HepG2 (cell line): ENCODE data around the gene ZBTB20. TPM values are rescaled to one million over a fixed set of nuclear protein-coding genes. Genes with fewer than 3 reads are reported as not detected.
A peak's percentile ranks its signal among the peaks of the same experiment; 100 is the strongest.

Source experiments
- ARHGAP35 ChIP-seq: sonication (generic); formaldehyde crosslinking; IDR thresholded peaks from 2 replicates; pipeline ENCODE4 v1.9.0; 2022; ENCODE audit warnings: mild to moderate bottlenecking, inconsistent platforms, moderate library complexity, missing genetic modification reagents, borderline replicate concordance
- ATAD3A ChIP-seq: sonication (generic); formaldehyde crosslinking; IDR thresholded peaks from 2 replicates; pipeline ENCODE4 v1.4.0; 2020; ENCODE audit warnings: missing genetic modification reagents
- BHLHE40 ChIP-seq: IDR thresholded peaks from 2 replicates; pipeline ENCODE4 v1.6.1; 2011; ENCODE audit warnings: low read length, improper control_type of control experiment
- BORCS8-MEF2B ChIP-seq: sonication (generic); formaldehyde crosslinking; IDR thresholded peaks from 2 replicates; pipeline ENCODE4 v1.8.0; 2022; ENCODE audit warnings: mild to moderate bottlenecking, missing genetic modification reagents
- DPF2 ChIP-seq: sonication (generic); formaldehyde crosslinking; IDR thresholded peaks from 2 replicates; pipeline ENCODE4 v1.4.0; 2020; ENCODE audit warnings: mild to moderate bottlenecking, low read depth, missing genetic modification reagents, borderline replicate concordance
- FOXJ3 ChIP-seq: sonication (generic); formaldehyde crosslinking; IDR thresholded peaks from 2 replicates; pipeline ENCODE4 v1.4.0; 2020; ENCODE audit warnings: missing genetic modification reagents, mild to moderate bottlenecking, borderline replicate concordance
- FUBP1 ChIP-seq: sonication (generic); formaldehyde crosslinking; IDR thresholded peaks from 2 replicates; pipeline ENCODE4 v1.5.1; 2020; ENCODE audit warnings: missing genetic modification reagents, mild to moderate bottlenecking, borderline replicate concordance
- GTF2F1 ChIP-seq: fragments of 150-350 bp; IDR thresholded peaks from 2 replicates; pipeline ENCODE4 v1.6.1; 2014; ENCODE audit warnings: low read length
- HOMEZ ChIP-seq: IDR thresholded peaks from 2 replicates; pipeline ENCODE4 v1.6.1; 2016; ENCODE audit warnings: low read depth
- LCORL ChIP-seq, 2 experiments: fragments of 450-650 bp in 1 of 2; sonication (generic) in 1 of 2; formaldehyde crosslinking in 1 of 2; IDR thresholded peaks; 2 replicates each; pipeline versions ENCODE4 v1.5.0 to v1.6.1; 2017 to 2020; ENCODE audit warnings: antibody characterized with exemption in 1 of 2, missing genetic modification reagents in 1 of 2
- MAX ChIP-seq: IDR thresholded peaks from 2 replicates; pipeline ENCODE4 v1.6.1; 2012; ENCODE audit warnings: inconsistent platforms
- MIER3 ChIP-seq: IDR thresholded peaks from 2 replicates; pipeline ENCODE4 v1.6.1; 2016; ENCODE audit warnings: missing compliant biosample characterization, borderline replicate concordance
- MLX ChIP-seq: IDR thresholded peaks from 2 replicates; pipeline ENCODE4 v1.6.1; 2016
- SRY ChIP-seq: sonication (generic); formaldehyde crosslinking; IDR thresholded peaks from 2 replicates; pipeline ENCODE4 v1.8.0; 2022; ENCODE audit warnings: mild to moderate bottlenecking, missing genetic modification reagents
- ZBED4 ChIP-seq: sonication (generic); formaldehyde crosslinking; IDR thresholded peaks from 2 replicates; pipeline ENCODE4 v1.4.0; 2020; ENCODE audit warnings: missing genetic modification reagents, borderline replicate concordance
- ZBTB43 ChIP-seq: sonication (generic); formaldehyde crosslinking; conservative IDR thresholded peaks from 2 replicates; pipeline ENCODE4 v1.4.0; 2020; ENCODE audit warnings: missing genetic modification reagents
- ZNF3 ChIP-seq: IDR thresholded peaks from 2 replicates; pipeline ENCODE4 v1.7.0; 2017; ENCODE audit warnings: inconsistent platforms
- ZNF616 ChIP-seq: sonication (generic); formaldehyde crosslinking; IDR thresholded peaks from 2 replicates; pipeline ENCODE4 v1.5.0; 2020; ENCODE audit warnings: low read depth, mild to moderate bottlenecking, missing genetic modification reagents
- ZNF652 ChIP-seq: IDR thresholded peaks from 2 replicates; pipeline ENCODE4 v1.6.1; 2016; ENCODE audit warnings: low read depth, borderline replicate concordance
- ZZZ3 ChIP-seq: sonication (generic); formaldehyde crosslinking; IDR thresholded peaks from 2 replicates; pipeline ENCODE4 v1.4.0; 2020; ENCODE audit warnings: missing genetic modification reagents, mild to moderate bottlenecking, borderline replicate concordance
- polyA plus RNA-seq, 8 experiments: library from polyadenylated mRNA; depleted of rRNA in 3 of 8; stranded (reverse) in 7 of 8; unstranded in 1 of 8; fragments of >200 nt; fragmentation: Illumina TruSeq in 4 of 8; extraction: Trizol in 4 of 8; gene quantifications; 2 replicates each; pipeline versions ENCODE4 v1.2.1 to v1.2.3, GENCODE V29; 2011 to 2016; ENCODE audit warnings: low read depth in 4 of 8, missing spikeins in 1 of 8, mixed read lengths in 1 of 8; ENCODE audit not compliant: insufficient read depth in 1 of 8
- total RNA-seq, 5 experiments: library from RNA; depleted of rRNA; stranded (reverse); fragments of >200 nt; fragmentation: Illumina TruSeq; extraction: Trizol; gene quantifications; 2 replicates each; pipeline ENCODE4 v1.2.3, GENCODE V29; 2016; ENCODE audit warnings: low read depth in 1 of 5

ZBTB20 gene
- total and polyA plus RNA-seq, 2 of the 13 experiments (the other 11 are each of a cell fraction or from before 2014, with no cell fraction given) = 1.9 to 8.8 TPM

- TF ChIP-seq ZNF652 (CRISPR knock-in tag) = peak; percentile 46; the same call in 1 of the 2 replicates
- no peak for TF ChIP-seq BORCS8-MEF2B (CRISPR knock-in tag)
- no peak for TF ChIP-seq ATAD3A (CRISPR knock-in tag)
- no peak for TF ChIP-seq ZBED4
- TF ChIP-seq MLX = 0 out of 2 replicates have a peak, but pooled peaks have one; percentile 28
- TF ChIP-seq ZNF3 (CRISPR knock-in tag) = 0 out of 2 replicates have a peak, but pooled peaks have one; percentile 26
- peak; percentile 87; the same call in 1 of the 2 replicates for TF ChIP-seq MIER3 (CRISPR knock-in tag)
- no peak for TF ChIP-seq GTF2F1
- TF ChIP-seq ARHGAP35 (CRISPR knock-in tag) = no peak
- peak; percentile 20; the same call in 1 of the 2 replicates for TF ChIP-seq LCORL (IDR thresholded peaks at IDR 0.05)
- TF ChIP-seq LCORL (CRISPR knock-in tag; IDR thresholded peaks at IDR 0.05) = peak; percentile 78; the same call in 1 of the 2 replicates
- TF ChIP-seq ZBTB43 (CRISPR knock-in tag) = peak; percentile 49; the same call in 1 of the 2 replicates
- TF ChIP-seq HOMEZ (CRISPR knock-in tag) = peak; percentile 92; the same call in 1 of the 2 replicates
- no peak; the same call in 1 of the 2 replicates for TF ChIP-seq MAX
- TF ChIP-seq FOXJ3 (CRISPR knock-in tag) = peak; percentile 87; the same call in 1 of the 2 replicates
- peak; percentile 78 for TF ChIP-seq DPF2
- TF ChIP-seq ZZZ3 (CRISPR knock-in tag) = no peak
- no peak for TF ChIP-seq FUBP1 (CRISPR knock-in tag)
- TF ChIP-seq SRY (CRISPR knock-in tag) = no peak
- TF ChIP-seq ZNF616 (CRISPR knock-in tag) = no peak
- peak; percentile 74 for TF ChIP-seq BHLHE40
These were observed 440.4 kb downstream of the ZBTB20 start (continued) for GRCh38 chr3:114706591-114707232.
